GM08714 (cell line): Measurements from ENCODE around the gene NKIRAS2.

Experiments used
- H3K4me3 ChIP-seq: fragments of 200-500 bp; sonication (Bioruptor generic); 2 replicates; pipeline ENCODE4 v1.5.1; 2014; ENCODE audit warnings: mild to moderate bottlenecking, low read length, inconsistent platforms
- ZNF274 ChIP-seq: IDR thresholded peaks from 2 replicates; pipeline ENCODE4 v1.6.1; 2012; ENCODE audit warnings: mild to moderate bottlenecking, low read depth, low read length

Gene NKIRAS2

GRCh38 chr17:42027961-42028790 is 8.3 kb downstream of the NKIRAS2 start:
- no peak for TF ChIP-seq ZNF274
- H3K4me3 ChIP-seq: no peak overlapping the region

GRCh38 chr17:42028791-42029127 is 8.9 kb downstream of the NKIRAS2 start:
- H3K4me3 ChIP-seq: no peak overlapping the region
- TF ChIP-seq ZNF274: no peak

- TF ChIP-seq ZNF274: no peak
- H3K4me3 ChIP-seq: no peak overlapping the region
Observed at GRCh38 chr17:42031584-42031983, 11.7 kb downstream of the NKIRAS2 start.

GRCh38 chr17:42034059-42034458 is 14.2 kb downstream of the NKIRAS2 start:
- H3K4me3 ChIP-seq: no peak overlapping the region
- no peak for TF ChIP-seq ZNF274

DNA sequence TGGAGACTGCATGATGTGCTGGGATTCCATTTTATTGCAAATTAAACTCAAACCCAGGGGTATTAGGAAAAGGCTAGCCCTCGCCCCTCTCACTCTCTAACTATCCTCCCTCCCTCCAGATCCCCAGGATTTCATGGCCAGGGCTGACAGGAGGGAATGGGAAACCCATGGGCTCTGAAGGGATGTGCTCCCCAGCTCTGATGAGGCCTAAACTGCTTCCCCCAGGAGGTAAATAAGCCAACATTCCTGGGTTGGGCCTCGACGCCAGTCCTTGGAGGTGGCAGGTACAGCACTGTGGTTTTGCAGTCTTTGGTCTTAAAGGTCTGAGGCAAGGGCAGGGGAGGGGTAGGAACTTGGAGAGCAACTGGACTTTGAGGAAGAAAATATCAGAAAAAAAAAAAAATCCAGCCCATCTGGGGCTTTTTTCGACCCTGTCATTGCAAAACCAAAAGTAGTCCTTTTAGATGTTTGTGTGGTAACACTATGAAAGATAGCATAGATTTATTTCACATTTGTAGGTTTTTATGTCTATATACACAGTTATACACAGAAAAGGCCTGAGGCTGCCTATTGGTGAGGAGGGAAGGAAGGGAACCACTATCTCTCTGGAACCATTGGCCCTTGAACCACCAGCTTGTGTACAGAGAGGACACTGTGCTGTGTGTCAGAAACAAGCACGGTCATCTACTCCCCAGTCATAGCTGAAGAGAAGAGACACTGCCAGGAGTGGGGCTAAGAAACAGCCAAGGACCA is 18.5 kb downstream of the NKIRAS2 start:
- no peak overlapping the region for H3K4me3 ChIP-seq
- no peak for TF ChIP-seq ZNF274

- TF ChIP-seq ZNF274: no peak
- no peak overlapping the region for H3K4me3 ChIP-seq
Observed at GRCh38 chr17:42039794-42040763, 20.2 kb downstream of the NKIRAS2 start.

- TF ChIP-seq ZNF274: no peak
- H3K4me3 ChIP-seq: no peak overlapping the region
Observed at GRCh38 chr17:42040818-42041217, 20.9 kb downstream of the NKIRAS2 start.

- no peak for TF ChIP-seq ZNF274
- no peak overlapping the region for H3K4me3 ChIP-seq
Observed at GRCh38 chr17:42041619-42042018, 21.7 kb downstream of the NKIRAS2 start.

- H3K4me3 ChIP-seq: no peak overlapping the region
- TF ChIP-seq ZNF274: no peak
Observed at GRCh38 chr17:42042598-42043319, 22.9 kb downstream of the NKIRAS2 start.

- H3K4me3 ChIP-seq: no peak overlapping the region
- no peak for TF ChIP-seq ZNF274
Observed at GRCh38 chr17:42045719-42046118, 25.8 kb downstream of the NKIRAS2 start.

DNA sequence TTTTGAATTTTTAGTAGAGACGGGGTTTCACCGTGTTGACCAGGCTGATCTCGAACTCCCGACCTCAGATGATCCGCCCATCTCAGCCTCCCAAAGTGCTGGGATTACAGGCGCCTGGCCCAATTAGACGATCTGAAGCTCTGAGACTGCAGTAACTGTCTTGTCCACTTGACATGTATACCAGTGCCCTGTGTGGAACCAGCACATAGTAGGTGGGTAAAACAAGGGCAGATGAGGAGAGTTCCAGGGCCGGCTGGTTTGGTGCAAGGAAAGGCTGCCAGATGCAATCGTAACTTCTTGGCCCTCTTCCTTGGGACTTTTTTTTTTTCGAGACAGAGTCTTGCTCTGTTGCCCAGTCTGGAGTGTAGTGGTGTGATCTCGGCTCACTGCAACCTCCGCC is 27.5 kb downstream of the NKIRAS2 start:
- TF ChIP-seq ZNF274: no peak
- no peak overlapping the region for H3K4me3 ChIP-seq

GRCh38 chr17:42049834-42050392 is 30.0 kb downstream of the NKIRAS2 start:
- no peak for TF ChIP-seq ZNF274

DNA sequence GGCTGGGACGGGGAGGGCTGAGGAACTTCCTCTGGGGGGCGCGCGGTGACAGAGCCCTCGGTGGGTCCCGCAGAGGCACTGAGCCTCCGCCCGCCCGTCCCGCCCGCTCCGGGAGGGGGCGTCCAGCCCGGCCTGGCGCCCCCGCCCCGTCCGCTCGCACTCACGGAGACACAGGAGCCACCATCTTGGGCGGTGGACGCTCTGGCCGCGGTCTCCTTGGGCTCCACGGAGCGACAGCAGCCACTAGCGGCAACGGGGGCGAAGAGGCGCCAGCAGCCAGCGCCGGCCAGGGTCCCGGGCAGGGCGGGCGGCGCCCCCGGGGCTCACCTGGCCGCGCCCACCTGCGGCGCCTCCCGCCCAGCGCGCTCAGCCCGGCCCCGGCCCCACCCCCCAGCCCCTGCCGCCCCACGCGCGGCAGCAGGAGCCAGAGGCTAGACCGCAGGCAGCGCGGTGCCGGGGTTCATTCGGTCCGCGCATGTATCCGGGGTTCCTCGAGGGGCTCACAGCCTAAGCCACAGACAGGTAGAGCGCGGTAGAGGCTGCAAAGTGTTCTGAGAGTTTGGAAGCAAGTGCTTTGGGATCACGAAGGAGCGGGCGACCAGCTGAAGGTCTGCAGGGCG is 30.6 kb downstream of the NKIRAS2 start, which contains the start of gene C17orf113:
C17orf113 (minus strand) TSS at position 209 of the 620 bp plus-strand sequence. CDS start 7,225 bp downstream, outside the sequence.
- H3K4me3 ChIP-seq: peak within 1 kb of the TSS; percentile 12; the same call in 1 of the 2 replicates

More at GRCh38 chr17:42049834-42050392, 30.0 kb downstream of the NKIRAS2 start:
- peak overlapping the region; percentile 12; the same call in 1 of the 2 replicates for H3K4me3 ChIP-seq

More for the DNA sequence above, 30.6 kb downstream of the NKIRAS2 start, which contains the start of gene C17orf113:
- TF ChIP-seq ZNF274: no peak
